Fibroblast of skin of right quadriceps (primary cell): Measurements from ENCODE around the gene AFAP1.
A peak's percentile ranks its signal among the peaks of the same experiment; 100 is the strongest.

Source experiments
- DNase-seq: peaks from one replicate; pipeline ENCODE4 v3.0.0-alpha.2; 2013

AFAP1 gene

GRCh38 chr4:7910952-7911578, 28.6 kb downstream of the AFAP1 start:
- peak; percentile 97 for DNase-seq

DNA sequence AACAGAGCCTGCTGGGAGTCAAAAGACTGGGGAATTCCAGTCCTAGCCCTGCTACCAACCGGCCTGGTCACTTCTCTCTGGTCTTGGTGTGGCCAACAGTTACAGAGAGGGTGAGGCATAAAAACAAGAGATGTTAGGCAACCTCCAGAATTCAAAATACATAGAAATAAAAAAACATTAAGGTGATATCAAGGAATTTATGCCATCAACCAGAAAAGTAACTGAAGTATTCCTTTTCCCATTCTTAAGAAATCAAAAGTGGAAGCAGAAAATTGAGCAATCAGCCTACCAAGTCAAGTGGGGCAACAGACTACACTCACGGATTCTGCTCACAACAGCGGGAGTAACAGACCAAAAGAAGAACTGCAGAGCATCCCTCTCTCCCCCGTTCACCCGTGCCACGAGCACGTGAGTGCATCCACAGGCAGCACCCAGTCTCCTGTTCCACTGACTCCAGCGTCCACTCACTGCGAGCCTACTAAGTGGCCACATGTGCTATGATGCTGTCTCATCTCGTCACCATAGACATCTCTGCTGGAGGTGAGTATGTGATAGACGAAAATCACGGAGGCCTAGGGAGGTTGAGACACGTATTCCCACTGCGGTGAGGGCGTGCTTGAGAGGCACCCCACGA, 29.3 kb downstream of the AFAP1 start:
- DNase-seq: peak; percentile 62

DNA sequence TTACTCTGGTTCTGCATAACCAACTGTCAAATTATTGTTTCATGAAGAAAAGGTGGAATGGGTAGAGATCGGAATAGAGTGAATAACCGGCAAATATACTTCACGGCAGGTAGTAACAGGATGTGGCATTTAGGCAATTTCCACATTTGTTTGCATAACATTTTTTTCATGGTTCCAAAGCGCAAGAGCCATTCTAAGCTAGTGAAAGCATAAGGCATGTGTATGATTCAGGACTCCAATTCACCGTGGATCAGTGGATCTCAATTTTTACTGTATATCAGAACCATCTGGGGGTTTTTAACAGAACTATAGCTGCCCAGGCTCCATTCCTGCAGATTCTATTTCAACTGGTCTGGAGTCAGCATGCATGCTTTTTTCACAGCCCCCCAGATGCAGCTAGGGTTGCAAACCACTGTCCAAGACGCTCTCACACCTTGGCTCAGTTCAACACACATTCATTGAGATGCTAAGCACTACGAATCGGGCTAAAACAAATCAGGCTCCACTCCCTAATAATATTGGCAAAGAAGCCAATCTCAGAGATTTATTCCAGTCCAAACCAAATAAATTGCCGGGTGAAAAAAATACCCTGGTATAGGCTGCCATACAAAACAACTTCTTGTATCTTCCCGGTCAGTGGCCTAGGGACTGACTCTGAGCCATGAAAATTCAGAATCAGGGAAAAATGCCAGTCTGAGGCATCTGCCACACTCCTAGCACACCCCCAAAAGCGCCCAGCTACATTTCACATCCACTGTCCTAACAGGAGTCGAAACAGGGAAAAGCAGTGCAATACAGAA, 30.0 kb downstream of the AFAP1 start:
- peak; percentile 51 for DNase-seq

- DNase-seq: no peak
Measured at GRCh38 chr4:7908668-7909067, 31.0 kb downstream of the AFAP1 start.

DNA sequence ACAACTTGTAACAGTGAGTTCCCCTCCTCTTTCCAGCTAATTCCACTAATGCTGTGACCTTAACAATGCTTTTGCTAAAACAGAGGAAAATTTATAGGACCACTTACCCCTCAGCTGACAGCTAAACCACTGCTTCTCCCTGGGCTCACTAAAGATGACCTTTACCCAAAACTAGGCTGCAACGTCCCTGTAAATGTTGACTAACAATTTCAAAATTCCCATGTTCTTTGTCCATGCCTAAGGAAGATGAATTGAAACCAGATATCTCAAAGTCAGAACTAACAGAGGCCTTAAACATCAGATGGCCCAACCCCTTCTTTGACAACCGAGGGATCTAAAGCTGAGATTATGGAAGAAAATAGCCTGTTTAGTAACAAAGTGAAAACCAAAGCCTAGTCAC, 32.5 kb downstream of the AFAP1 start:
- no peak for DNase-seq

DNA sequence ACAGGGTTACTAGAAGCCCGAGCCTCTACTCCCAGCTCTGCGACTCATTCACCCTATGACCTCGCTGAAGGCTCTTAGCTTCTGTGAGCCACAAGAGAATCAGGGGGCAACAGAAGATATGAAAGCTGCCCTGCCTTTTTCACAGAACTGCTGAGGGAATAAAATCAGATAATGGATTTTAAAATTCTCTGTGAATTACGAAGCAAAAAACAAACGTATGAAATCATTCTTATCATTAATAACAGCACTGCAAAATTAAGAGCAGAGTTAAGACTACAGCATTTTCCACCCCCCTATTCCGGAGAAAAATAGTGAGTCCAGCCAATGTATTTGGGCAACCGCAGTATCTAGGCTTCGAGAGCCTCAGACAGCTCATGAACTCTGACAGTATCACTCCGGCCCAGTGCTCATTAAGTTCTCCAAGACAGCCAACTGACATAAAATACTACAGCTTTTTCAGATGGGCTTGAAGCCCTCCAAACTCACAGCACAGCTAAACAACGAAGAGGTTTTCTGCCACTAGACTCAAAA, 33.4 kb downstream of the AFAP1 start:
- DNase-seq: no peak

GRCh38 chr4:7904952-7905915, 34.4 kb downstream of the AFAP1 start:
- DNase-seq: peak; percentile 96

DNA sequence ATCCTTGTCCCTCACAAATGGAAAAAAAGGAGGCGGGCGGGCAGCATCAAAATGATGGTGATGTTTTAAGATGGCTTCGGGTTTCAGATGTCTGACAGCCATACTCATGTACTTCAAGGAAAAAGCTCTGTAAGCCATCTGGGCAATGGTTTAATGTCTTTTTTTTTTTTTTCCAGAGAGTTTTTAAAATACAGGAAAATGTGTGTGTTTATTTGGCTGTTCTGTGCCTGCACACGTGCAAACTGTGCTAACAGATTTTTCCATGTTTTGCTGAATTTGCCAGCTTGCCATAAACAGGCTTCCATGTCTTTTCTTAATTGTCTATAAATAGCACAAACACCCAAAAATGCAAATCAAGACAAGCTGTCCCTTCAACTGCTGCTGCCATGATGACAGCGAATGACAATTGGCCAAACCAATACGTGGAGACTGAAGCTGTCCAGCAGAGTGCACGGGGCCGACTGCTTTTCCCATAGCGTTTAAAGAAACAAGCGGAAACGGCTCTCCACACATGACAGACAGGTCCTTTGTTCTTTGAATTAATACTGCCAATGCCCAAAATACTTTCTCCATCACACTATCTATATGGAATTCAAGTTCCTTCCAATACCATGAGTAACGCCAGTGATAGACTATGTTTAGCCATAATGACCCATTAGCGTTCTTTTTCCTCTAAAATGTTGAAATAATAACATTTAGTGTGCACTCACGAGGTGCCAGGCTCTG, 35.7 kb downstream of the AFAP1 start:
- DNase-seq: peak; percentile 90

DNA sequence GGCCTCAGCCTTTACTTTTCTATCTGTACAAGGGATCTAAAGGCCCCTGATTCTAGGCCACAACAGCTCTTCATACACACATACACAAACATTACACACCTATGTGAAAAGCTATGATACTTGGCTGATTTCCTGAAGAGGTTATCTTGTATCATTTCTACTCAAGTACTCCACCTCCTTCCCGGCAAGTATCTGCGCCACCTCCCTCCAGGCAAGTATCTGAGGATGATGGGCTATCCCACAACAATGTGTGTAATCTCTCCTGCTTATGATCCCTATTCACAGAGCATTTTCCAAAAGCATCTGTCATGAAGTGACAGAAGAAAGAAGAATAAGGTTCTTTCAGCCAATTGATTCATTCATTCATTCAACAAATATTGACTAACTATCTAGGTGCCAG, 36.8 kb downstream of the AFAP1 start:
- no peak for DNase-seq

GRCh38 chr4:7902101-7902553, 37.5 kb downstream of the AFAP1 start:
- no peak for DNase-seq

DNA sequence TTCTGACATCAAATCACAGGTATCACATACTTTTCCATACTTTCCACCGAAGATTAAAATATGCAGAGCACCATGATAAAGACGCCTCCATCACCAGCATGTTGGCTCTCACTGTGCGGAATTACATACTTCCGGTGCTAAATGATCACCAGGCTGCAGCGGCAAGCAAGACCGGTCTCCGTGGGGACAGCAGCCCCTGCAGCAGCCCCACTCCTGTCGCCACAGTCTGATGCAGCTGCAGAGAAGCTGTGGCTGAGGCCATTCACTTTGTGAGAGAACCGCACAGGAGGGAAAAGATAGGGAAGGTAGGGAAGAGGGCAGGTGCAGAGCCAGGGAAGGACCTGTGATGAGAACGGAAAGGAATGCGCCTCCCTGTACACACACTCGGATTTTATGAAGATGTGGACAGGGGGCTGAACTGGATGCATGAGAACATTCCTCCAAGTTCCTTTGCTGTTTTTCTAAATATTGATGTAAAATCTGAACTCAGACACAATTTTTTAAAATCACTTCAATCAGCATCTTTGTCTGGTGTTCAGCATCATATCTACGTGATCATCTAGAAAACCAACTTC, 38.3 kb downstream of the AFAP1 start:
- no peak for DNase-seq

DNA sequence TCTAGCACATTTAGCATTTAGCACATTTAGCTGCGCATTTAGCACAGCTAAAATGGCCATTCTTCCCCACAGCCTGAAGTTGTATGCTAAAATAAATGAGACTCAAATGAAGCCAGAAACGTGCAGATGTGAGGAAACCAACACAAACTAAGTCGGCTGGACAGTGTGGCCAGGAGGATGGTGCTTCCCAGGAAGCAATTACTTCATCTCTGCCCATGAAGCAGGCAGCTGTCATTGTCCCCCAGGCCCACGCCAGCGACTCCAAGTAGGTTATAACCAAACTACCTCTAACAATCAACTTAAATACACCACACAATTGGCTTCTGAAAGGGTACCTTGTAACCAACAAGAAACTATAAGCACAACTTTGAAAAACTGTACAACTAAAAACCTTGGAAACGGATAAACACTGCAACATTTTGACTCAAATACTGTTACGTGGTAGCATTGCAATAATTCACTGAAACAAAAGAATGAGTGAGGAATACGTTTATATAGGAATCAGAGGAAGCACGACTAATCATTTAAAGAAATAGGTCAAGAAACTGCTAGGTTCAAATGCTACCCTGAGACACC, 39.2 kb downstream of the AFAP1 start:
- peak; percentile 44 for DNase-seq

GRCh38 chr4:7899184-7899869, 40.3 kb downstream of the AFAP1 start:
- DNase-seq: no peak

DNA sequence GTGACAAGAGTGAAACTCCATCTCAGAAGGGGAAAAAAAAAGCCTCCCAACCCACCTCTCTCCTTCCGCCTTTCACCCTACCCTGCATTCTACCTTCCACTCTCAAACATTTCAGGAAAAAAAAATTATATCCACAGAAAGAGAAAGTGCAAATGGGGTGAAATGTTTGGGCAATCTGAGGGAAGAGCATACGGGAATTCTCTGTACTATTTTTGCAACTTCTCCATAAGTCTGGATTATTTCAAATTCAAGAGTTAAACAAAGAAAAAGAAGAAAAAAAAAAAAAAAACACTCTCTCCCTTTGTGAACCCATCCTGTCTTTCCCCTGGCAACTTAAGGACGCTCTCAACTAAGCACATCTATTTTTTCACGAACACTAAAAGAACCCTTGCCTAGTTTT, 41.3 kb downstream of the AFAP1 start:
- DNase-seq: no peak

DNA sequence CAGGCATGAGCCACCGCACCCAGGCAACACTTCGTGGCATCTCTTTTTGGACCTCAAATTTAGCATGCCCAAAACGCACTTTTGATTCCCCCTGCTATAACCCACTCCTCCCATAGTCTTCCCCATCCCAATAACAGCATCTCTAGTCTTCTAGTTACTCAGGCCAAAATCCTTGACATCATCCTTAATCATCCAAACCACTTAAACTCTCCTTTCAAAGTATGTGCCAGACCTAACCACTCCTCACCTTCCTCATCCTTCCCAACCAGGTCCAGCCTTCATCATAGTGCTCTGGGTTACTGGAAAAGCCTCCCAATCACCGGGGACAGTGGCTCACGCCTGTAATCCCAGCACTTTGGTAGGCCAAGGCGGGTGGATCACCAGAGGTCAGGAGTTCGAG, 41.9 kb downstream of the AFAP1 start:
- no peak for DNase-seq

DNA sequence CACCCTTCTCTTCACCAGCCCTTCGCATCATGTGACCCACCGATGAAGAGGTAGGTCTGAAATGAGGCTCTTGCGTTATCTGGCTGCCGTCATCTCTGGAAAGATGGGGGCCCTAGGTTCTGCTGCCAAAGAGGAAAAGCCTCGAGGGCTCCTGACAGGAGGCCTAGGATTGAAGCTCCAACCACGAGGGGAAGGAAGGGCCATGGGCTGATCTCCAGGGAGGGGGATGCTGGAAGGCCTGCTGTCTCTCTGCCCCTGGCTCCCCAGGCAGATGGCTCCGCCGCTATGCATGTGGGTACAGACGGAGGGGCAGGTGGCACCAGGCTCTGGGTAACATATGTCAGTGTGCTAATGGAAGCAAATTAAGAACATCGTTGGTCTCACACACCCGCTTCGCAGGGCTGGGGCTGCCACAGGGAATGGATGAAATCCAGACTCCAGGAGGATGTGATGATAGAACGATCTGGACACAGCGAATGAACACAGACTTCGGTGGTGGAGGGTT, 44.9 kb downstream of the AFAP1 start:
- no peak for DNase-seq

DNA sequence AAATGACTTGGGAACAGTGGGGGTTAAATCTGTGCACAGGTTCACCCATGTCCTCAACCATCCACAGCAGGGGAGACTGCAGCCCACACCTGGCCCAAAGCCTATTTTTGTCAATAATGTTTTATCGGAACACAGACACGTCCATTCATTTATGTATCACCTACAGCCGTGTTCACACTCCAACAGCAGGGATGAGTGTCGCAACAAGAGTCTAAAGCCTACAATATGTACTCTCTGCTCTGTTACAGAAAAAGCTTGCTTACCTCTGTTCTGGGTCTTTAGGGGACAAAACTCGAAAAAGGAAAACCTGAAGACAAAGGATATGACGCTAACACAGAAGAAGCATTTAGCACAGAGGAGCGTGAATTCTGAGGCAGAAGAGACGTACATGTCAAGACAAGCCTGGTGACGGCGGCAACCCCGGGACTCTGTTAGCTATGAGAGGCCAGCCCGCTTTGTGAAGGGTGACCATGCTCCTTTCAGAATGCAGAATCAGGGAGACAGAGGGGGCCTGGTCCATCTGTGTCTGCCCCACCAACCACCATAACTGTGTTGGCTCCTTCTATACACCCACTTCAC, 45.5 kb downstream of the AFAP1 start:
- no peak for DNase-seq

DNA sequence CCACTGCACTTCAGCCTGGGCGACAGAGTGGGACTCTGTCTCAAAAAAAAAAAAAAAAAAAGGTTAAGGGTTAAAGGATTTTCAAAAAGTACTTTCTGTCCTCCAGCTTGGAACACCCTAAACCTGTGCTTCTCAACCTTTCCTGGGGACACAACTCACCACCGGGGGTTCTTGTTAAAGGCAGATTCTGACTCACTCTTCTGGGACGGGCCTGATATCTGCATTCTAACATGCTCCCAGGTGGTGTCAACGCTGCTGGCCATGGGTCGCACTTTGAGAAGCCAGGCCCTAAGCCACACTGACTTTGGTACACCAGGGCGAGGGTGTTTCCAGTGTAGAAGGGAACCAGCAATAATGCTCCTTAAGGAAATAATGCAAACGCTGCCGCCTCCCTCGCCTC, 46.1 kb downstream of the AFAP1 start:
- DNase-seq: no peak

DNA sequence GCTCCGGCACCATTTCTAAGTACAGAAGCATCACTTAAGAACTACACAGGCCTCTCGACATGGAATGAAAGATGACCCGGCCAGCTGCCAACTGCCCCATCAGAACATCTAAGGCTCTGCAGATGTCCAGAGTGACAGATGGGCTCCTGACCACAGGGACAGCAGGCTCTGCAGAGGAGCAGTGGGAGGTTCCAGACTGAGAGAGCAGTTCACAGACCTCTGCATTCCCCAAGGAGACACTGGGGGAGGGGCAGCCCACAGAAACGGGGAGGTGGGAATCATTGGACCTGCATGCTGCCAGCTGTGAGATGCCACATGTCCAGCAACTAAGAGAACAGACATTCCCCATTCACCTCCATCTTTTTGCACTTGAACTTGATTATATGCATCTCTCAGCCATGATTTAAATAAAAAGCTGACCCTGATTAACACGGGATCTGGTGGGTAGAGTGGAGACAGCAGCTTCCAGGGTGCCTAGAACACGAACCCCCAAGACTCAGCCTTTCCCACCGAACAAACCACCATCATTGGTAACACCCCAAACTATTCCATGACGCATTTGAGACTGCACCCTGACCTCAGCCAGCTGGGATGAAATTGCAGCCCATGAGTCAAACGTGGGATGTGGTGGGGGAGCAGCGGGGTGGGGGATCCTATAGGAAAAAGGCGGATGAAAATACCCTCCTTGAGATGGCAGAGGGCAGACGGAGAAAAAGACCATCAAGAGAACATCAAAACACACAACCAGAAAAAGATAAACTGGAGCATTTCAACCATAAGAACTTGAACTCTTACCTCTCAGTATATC, 47.2 kb downstream of the AFAP1 start:
- peak; percentile 86 for DNase-seq
